PFSK-1 (cell line): Measurements from ENCODE around the gene LPCAT3.

Experiments used
- FOXP2 ChIP-seq: optimal IDR thresholded peaks from 2 replicates; pipeline ENCODE3; 2011; ENCODE audit warnings: borderline replicate concordance, control low read depth, inconsistent platforms; ENCODE audit not compliant: insufficient read depth; ENCODE audit errors: extremely low read length, extremely low read depth
- POLR2AphosphoS5 ChIP-seq: IDR thresholded peaks from 2 replicates; pipeline ENCODE4 v1.6.1; 2012; ENCODE audit warnings: low read depth, mild to moderate bottlenecking, control low read depth, low read length, moderate library complexity
- SIN3A ChIP-seq: IDR thresholded peaks from 2 replicates; pipeline ENCODE4 v1.6.1; 2012; ENCODE audit warnings: mild to moderate bottlenecking, low read length, moderate library complexity, borderline replicate concordance; ENCODE audit not compliant: insufficient read depth
- TAF1 ChIP-seq: IDR thresholded peaks from 2 replicates; pipeline ENCODE4 v1.6.1; 2012; ENCODE audit warnings: low read length, control low read depth, borderline replicate concordance; ENCODE audit not compliant: insufficient read depth
- TF ChIP-seq, protein P1 (sequence below), 2 experiments: IDR thresholded peaks; 2 replicates each; pipeline versions ENCODE4 v1.6.1 to v1.8.0; 2011 to 2012; ENCODE audit warnings: low read depth in 2 of 2, low read length in 2 of 2, control low read depth in 1 of 2, inconsistent platforms in 1 of 2, mild to moderate bottlenecking in 1 of 2, moderate library complexity in 1 of 2; ENCODE audit not compliant: insufficient read depth in 1 of 2

LPCAT3 gene

DNA sequence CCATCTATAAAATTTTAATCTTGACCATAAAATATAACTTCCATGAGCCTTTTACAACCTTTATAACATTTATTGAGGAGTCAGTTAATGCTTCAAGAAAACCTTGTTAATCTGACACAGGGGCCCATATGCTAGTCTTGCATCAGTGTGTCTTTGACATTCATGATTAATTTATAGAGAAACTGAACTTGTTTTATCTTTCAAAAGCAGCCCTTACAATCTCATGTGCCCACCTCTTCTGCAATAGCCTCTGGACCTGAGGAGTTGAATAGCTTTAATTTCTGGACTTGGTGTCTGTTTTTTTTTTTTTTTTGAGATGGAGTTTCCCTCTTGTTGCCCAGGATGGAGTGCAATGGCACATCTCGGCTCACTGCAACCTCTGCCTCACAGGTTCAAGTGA is 8.6 kb upstream of the LPCAT3 start:
- TF ChIP-seq, protein P1, sequence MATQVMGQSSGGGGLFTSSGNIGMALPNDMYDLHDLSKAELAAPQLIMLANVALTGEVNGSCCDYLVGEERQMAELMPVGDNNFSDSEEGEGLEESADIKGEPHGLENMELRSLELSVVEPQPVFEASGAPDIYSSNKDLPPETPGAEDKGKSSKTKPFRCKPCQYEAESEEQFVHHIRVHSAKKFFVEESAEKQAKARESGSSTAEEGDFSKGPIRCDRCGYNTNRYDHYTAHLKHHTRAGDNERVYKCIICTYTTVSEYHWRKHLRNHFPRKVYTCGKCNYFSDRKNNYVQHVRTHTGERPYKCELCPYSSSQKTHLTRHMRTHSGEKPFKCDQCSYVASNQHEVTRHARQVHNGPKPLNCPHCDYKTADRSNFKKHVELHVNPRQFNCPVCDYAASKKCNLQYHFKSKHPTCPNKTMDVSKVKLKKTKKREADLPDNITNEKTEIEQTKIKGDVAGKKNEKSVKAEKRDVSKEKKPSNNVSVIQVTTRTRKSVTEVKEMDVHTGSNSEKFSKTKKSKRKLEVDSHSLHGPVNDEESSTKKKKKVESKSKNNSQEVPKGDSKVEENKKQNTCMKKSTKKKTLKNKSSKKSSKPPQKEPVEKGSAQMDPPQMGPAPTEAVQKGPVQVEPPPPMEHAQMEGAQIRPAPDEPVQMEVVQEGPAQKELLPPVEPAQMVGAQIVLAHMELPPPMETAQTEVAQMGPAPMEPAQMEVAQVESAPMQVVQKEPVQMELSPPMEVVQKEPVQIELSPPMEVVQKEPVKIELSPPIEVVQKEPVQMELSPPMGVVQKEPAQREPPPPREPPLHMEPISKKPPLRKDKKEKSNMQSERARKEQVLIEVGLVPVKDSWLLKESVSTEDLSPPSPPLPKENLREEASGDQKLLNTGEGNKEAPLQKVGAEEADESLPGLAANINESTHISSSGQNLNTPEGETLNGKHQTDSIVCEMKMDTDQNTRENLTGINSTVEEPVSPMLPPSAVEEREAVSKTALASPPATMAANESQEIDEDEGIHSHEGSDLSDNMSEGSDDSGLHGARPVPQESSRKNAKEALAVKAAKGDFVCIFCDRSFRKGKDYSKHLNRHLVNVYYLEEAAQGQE (IDR thresholded peaks at IDR 0.05; ENCODE audit: insufficient read depth in 1 of 2, low read depth in 2 of 2, low read length in 2 of 2) = no peak
- no peak for TF ChIP-seq SIN3A
- TF ChIP-seq TAF1 = no peak
- no peak for TF ChIP-seq POLR2AphosphoS5
- TF ChIP-seq FOXP2 = no peak

DNA sequence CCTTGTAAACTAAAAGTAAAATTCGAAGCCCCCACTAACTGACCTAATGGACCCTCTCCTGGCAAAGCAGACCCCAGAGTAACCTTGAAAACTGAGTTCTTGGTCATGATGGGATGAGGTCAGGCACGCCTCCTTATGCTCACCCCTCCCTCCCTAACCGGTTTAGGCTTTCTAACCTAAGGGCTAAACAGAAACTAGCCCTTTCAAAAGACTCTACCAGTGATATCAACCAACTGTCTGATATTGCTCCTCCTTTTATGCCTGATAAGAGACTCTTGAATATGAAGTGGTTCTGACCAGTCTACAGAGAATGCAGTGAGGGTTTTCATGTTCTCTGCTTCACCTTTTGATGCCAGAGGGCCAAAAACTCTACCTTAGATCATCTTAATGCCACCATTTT is 4.8 kb upstream of the LPCAT3 start:
- TF ChIP-seq SIN3A = no peak

DNA sequence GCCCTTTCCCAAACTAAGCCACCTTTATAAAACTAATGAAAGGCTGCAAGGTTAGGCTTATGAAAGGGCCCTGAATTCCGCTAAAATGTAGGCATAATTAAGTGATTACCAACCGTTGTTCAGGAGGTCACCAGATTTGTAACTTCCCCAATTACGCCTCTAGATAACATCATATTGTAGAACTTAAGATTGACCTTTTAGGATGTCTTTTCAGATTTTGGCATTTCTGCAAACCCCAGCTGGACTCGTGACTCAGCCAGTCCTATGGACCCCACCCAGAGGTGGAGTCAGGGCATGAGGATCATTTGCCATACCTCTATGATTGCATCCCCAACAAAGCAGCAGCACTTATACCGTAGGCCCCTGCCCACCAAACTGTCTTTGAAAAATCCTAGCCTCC is 3.7 kb upstream of the LPCAT3 start:
- no peak for TF ChIP-seq TAF1
- TF ChIP-seq POLR2AphosphoS5 = no peak
- no peak for TF ChIP-seq SIN3A
- TF ChIP-seq FOXP2 = no peak
- TF ChIP-seq, protein P1 (IDR thresholded peaks at IDR 0.05; ENCODE audit: insufficient read depth in 1 of 2, low read depth in 2 of 2, low read length in 2 of 2) = no peak

DNA sequence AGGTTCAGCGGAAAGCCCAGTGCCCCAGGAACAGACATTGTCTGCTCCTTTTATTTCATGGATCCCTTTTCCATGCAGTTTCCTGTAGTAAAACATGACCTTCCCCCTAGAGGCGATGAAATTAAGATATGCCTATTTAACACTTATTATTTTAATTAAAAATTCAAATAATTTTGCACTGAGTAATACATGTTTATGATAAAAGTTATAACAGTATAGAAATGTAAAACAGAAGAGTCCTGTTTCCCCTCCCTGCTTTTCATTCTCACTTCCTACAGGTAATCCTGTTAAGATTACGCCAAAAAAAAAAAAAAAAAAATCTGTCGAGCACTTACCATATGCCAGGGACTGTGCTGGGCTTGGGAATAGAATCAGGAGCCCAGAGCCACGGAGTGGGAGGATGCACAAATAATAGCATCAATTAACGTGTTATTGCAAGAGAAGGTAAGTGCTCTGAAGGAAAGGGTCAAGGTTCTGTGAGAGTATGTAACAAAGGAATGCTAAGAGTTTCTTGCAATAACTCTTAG is 830 bp upstream of the LPCAT3 start:
- no peak for TF ChIP-seq POLR2AphosphoS5

DNA sequence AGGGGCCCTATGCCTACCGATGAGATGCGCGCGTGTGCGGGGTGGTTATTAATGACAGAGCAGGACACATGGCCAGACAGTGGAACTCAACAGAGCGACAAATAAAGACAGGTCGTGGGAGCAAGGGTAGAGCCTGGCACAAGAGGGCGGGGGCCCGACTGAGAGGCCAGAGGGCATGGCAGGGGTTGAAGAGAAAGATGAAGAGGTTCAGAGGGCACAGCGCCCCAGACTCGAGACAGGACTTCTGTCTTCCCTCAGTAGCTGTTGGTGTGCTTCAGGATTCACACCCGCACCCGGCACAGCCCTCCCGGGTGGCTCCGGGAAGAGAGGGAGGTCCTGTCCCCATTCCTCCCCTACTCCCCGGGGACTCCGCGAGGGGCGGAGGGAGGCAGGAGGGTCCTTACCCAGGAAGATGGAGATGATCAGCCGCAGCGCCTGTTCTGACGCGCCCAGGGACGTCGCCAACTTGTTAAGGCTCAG is 366 bp downstream of the LPCAT3 start:
- TF ChIP-seq SIN3A = no peak
- no peak for TF ChIP-seq FOXP2
- TF ChIP-seq TAF1 = no peak
- TF ChIP-seq POLR2AphosphoS5 = no peak

DNA sequence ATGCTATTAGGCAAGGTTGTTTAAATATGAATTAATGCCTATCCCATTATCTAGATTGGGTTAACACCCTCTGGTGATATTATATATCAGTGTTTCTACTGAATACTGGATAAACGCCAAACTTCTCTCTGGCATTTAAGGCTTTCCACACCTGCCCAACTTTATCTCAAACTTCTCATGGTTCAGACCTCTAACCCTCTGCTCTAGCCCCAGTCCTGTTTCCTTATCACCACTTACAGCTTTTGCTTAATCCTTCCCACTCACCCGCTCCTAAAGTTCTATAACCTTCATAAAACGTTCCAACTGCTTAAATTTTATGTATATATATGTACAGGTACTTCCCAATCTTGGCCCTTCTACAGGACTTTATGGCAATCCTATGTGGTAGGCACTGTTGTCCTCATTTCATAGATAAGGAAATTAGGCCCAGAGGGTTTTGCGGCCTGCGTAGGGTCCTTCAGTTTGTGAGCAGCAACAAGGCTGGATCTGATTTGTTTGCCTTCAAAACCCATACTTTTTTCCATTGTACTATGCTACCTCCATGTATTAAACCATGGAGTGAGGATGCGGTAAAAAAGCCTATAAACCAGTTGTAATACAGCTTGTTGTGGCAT is 1.2 kb downstream of the LPCAT3 start:
- TF ChIP-seq POLR2AphosphoS5 (no peak), TAF1 (no peak), SIN3A (no peak), FOXP2 (no peak)
- TF ChIP-seq, protein P1 (IDR thresholded peaks at IDR 0.05; ENCODE audit: insufficient read depth in 1 of 2, low read depth in 2 of 2, low read length in 2 of 2) = no peak
